IgD-negative memory B cell (primary cell): ENCODE results near the gene TBL1X. TPM values are rescaled to one million over a fixed set of nuclear protein-coding genes. Genes with fewer than 3 reads are reported as not detected.

Experiments used
- H3K27ac Mint-ChIP-seq, 3 donors: one replicate each; pipeline ENCODE4 v1.8.0; 2020 to 2022; ENCODE audit warnings: mild to moderate bottlenecking in 3 of 3, mixed read lengths in 3 of 3, moderate library complexity in 1 of 3
- H3K27me3 Mint-ChIP-seq: one replicate; pipeline ENCODE4 v1.8.0; 2021; ENCODE audit warnings: mixed read lengths
- H3K36me3 Mint-ChIP-seq: one replicate; pipeline ENCODE4 v1.8.0; 2020; ENCODE audit warnings: mild to moderate bottlenecking, mixed read lengths
- H3K4me1 Mint-ChIP-seq, 3 donors: one replicate each; pipeline ENCODE4 v1.8.0; 2020 to 2022; ENCODE audit warnings: mixed read lengths in 3 of 3, mild to moderate bottlenecking in 1 of 3
- H3K4me3 Mint-ChIP-seq, 4 donors: one replicate each; pipeline ENCODE4 v1.8.0; 2020 to 2022; ENCODE audit warnings: mild to moderate bottlenecking in 4 of 4, mixed read lengths in 4 of 4, moderate library complexity in 3 of 4
- H3K9me3 Mint-ChIP-seq, 3 donors: one replicate each; pipeline ENCODE4 v1.8.0; 2020 to 2021; ENCODE audit warnings: mixed read lengths in 3 of 3, mild to moderate bottlenecking in 1 of 3
- polyA plus RNA-seq: library from polyadenylated mRNA; unstranded; fragments of 300-500 nt; fragmentation: Illumina TruSeq; gene quantifications from one replicate; pipeline ENCODE4 v1.2.3, GENCODE V29; 2021

TBL1X gene
- polyA plus RNA-seq, 1 donor from 2014 or later = 11.5 TPM

- H3K4me3 Mint-ChIP-seq = no peak overlapping the region
- H3K27me3 Mint-ChIP-seq = no peaks in the 10 kb centered on the region
- H3K4me1 Mint-ChIP-seq = peaks cover 13 to 17% (median 15%) of the 10 kb centered on the region in 3 donors
- no peaks in the 10 kb centered on the region for H3K9me3 Mint-ChIP-seq
- H3K36me3 Mint-ChIP-seq = peaks cover 2% of the 10 kb centered on the region
- H3K27ac Mint-ChIP-seq = no peak overlapping the region
Measured at GRCh38 chrX:9582956-9583355, 118.1 kb downstream of the TBL1X start.

GRCh38 chrX:9586992-9587392 lies 122.1 kb downstream of the TBL1X start:
- Mint-ChIP-seq H3K4me1 (peaks cover 7 to 15% (median 13%) of the 10 kb centered on the region in 3 donors), H3K36me3 (peaks cover 2% of the 10 kb centered on the region), H3K4me3 (no peak overlapping the region), H3K9me3 (peaks cover 0 to 2% (median 0%) of the 10 kb centered on the region in 3 donors), H3K27me3 (no peaks in the 10 kb centered on the region), H3K27ac (no peak overlapping the region)

- Mint-ChIP-seq H3K27ac (peak overlapping the region in 1 of 3 donors; percentile 62), H3K4me1 (peaks cover 7 to 15% (median 13%) of the 10 kb centered on the region in 3 donors), H3K27me3 (no peaks in the 10 kb centered on the region), H3K9me3 (peaks cover 0 to 4% (median 0%) of the 10 kb centered on the region in 3 donors), H3K4me3 (peak overlapping the region in 1 of 4 donors; percentile 7), H3K36me3 (peaks cover 3% of the 10 kb centered on the region)
Measured at GRCh38 chrX:9587642-9588041, 122.8 kb downstream of the TBL1X start.

- H3K27ac Mint-ChIP-seq = no peak overlapping the region
- H3K27me3 Mint-ChIP-seq = no peaks in the 10 kb centered on the region
- peaks cover 2% of the 10 kb centered on the region for H3K36me3 Mint-ChIP-seq
- H3K9me3 Mint-ChIP-seq = peaks cover 0 to 4% (median 0%) of the 10 kb centered on the region in 3 donors
- peaks cover 7 to 16% (median 13%) of the 10 kb centered on the region in 3 donors for H3K4me1 Mint-ChIP-seq
- H3K4me3 Mint-ChIP-seq = peak overlapping the region in 1 of 4 donors; percentile 72
Measured at GRCh38 chrX:9591496-9591895, 126.6 kb downstream of the TBL1X start.

- Mint-ChIP-seq H3K9me3 (peaks cover 0 to 4% (median 0%) of the 10 kb centered on the region in 3 donors), H3K4me3 (peak overlapping the region in 2 of 4 donors; percentile 49 to 57), H3K27me3 (no peaks in the 10 kb centered on the region), H3K36me3 (peaks cover 2% of the 10 kb centered on the region), H3K27ac (no peak overlapping the region), H3K4me1 (peaks cover 7 to 11% (median 7%) of the 10 kb centered on the region in 3 donors)
Measured at GRCh38 chrX:9593756-9594155, 128.9 kb downstream of the TBL1X start.

GRCh38 chrX:9595174-9595573 lies 130.3 kb downstream of the TBL1X start:
- Mint-ChIP-seq H3K27ac (no peak overlapping the region), H3K27me3 (no peaks in the 10 kb centered on the region), H3K36me3 (peaks cover 4% of the 10 kb centered on the region), H3K4me1 (peaks cover 7 to 11% (median 7%) of the 10 kb centered on the region in 3 donors), H3K4me3 (no peak overlapping the region), H3K9me3 (peaks cover 0 to 4% (median 2%) of the 10 kb centered on the region in 3 donors)

- H3K4me1 Mint-ChIP-seq = peaks cover 7 to 14% (median 12%) of the 10 kb centered on the region in 3 donors
- H3K9me3 Mint-ChIP-seq = peaks cover 0 to 3% (median 2%) of the 10 kb centered on the region in 3 donors
- H3K36me3 Mint-ChIP-seq = peaks cover 4% of the 10 kb centered on the region
- no peak overlapping the region for H3K4me3 Mint-ChIP-seq
- H3K27me3 Mint-ChIP-seq = no peaks in the 10 kb centered on the region
- no peak overlapping the region for H3K27ac Mint-ChIP-seq
Measured at GRCh38 chrX:9596837-9597236, 132.0 kb downstream of the TBL1X start.

GRCh38 chrX:9597361-9598035 lies 132.6 kb downstream of the TBL1X start:
- no peak overlapping the region for H3K4me3 Mint-ChIP-seq
- H3K27me3 Mint-ChIP-seq = no peaks in the 10 kb centered on the region
- H3K4me1 Mint-ChIP-seq = peaks cover 10 to 19% (median 17%) of the 10 kb centered on the region in 3 donors
- peaks cover 3% of the 10 kb centered on the region for H3K36me3 Mint-ChIP-seq
- H3K9me3 Mint-ChIP-seq = peaks cover 0 to 2% (median 0%) of the 10 kb centered on the region in 3 donors
- no peak overlapping the region for H3K27ac Mint-ChIP-seq

GRCh38 chrX:9598344-9598743 lies 133.5 kb downstream of the TBL1X start:
- no peak overlapping the region for H3K27ac Mint-ChIP-seq
- H3K9me3 Mint-ChIP-seq = peaks cover 0 to 2% (median 0%) of the 10 kb centered on the region in 3 donors
- H3K36me3 Mint-ChIP-seq = peaks cover 2% of the 10 kb centered on the region

GRCh38 chrX:9604111-9604907 lies 139.5 kb downstream of the TBL1X start:
- Mint-ChIP-seq H3K27me3 (no peaks in the 10 kb centered on the region), H3K27ac (no peak overlapping the region), H3K4me3 (no peak overlapping the region), H3K36me3 (peaks cover 7% of the 10 kb centered on the region), H3K4me1 (peaks cover 4 to 16% (median 10%) of the 10 kb centered on the region in 3 donors), H3K9me3 (peaks cover 0 to under 1% (median 0%) of the 10 kb centered on the region in 3 donors)

More at GRCh38 chrX:9598344-9598743, 133.5 kb downstream of the TBL1X start:
- H3K27me3 Mint-ChIP-seq = no peaks in the 10 kb centered on the region
- H3K4me3 Mint-ChIP-seq = no peak overlapping the region
- H3K4me1 Mint-ChIP-seq = peaks cover 9 to 21% (median 17%) of the 10 kb centered on the region in 3 donors

- Mint-ChIP-seq H3K4me1 (peaks cover 6 to 16% (median 12%) of the 10 kb centered on the region in 3 donors), H3K27ac (no peak overlapping the region), H3K4me3 (no peak overlapping the region), H3K36me3 (peaks cover 7% of the 10 kb centered on the region), H3K27me3 (no peaks in the 10 kb centered on the region), H3K9me3 (no peaks in the 10 kb centered on the region)
Measured at GRCh38 chrX:9604908-9605306, 140.0 kb downstream of the TBL1X start.

- peaks cover 12 to 17% (median 16%) of the 10 kb centered on the region in 3 donors for H3K4me1 Mint-ChIP-seq
- no peaks in the 10 kb centered on the region for H3K27me3 Mint-ChIP-seq
- no peak overlapping the region for H3K4me3 Mint-ChIP-seq
- H3K27ac Mint-ChIP-seq = no peak overlapping the region
- H3K36me3 Mint-ChIP-seq = peaks cover 7% of the 10 kb centered on the region
- H3K9me3 Mint-ChIP-seq = no peaks in the 10 kb centered on the region
Measured at GRCh38 chrX:9605484-9605883, 140.6 kb downstream of the TBL1X start.

- peaks cover 7% of the 10 kb centered on the region for H3K36me3 Mint-ChIP-seq
- no peaks in the 10 kb centered on the region for H3K27me3 Mint-ChIP-seq
- H3K4me1 Mint-ChIP-seq = peaks cover 17 to 22% (median 19%) of the 10 kb centered on the region in 3 donors
- no peak overlapping the region for H3K4me3 Mint-ChIP-seq
- H3K27ac Mint-ChIP-seq = no peak overlapping the region
- no peaks in the 10 kb centered on the region for H3K9me3 Mint-ChIP-seq
Measured at GRCh38 chrX:9606971-9607370, 142.1 kb downstream of the TBL1X start.

GRCh38 chrX:9609499-9609898 lies 144.6 kb downstream of the TBL1X start:
- Mint-ChIP-seq H3K27me3 (no peaks in the 10 kb centered on the region), H3K36me3 (no peaks in the 10 kb centered on the region), H3K27ac (no peak overlapping the region), H3K9me3 (no peaks in the 10 kb centered on the region), H3K4me3 (no peak overlapping the region), H3K4me1 (peaks cover 6 to 17% (median 15%) of the 10 kb centered on the region in 3 donors)

GRCh38 chrX:9609987-9610386 lies 145.1 kb downstream of the TBL1X start:
- Mint-ChIP-seq H3K36me3 (no peaks in the 10 kb centered on the region), H3K4me3 (no peak overlapping the region), H3K27ac (no peak overlapping the region), H3K4me1 (peaks cover 6 to 17% (median 15%) of the 10 kb centered on the region in 3 donors), H3K27me3 (no peaks in the 10 kb centered on the region), H3K9me3 (no peaks in the 10 kb centered on the region)
